Spleen (tissue), 11 donors: ENCODE data around the gene NRCAM. TPM values are rescaled to one million over a fixed set of nuclear protein-coding genes. Genes with fewer than 3 reads are reported as not detected.
A peak's percentile ranks its signal among the peaks of the same experiment; 100 is the strongest.

Experiments used
- DNase-seq: peaks from one replicate; pipeline ENCODE4 v3.0.0-alpha.2; 2020
- H3K27ac ChIP-seq, 8 donors: fragments of 200-600 bp; sonication (generic) in 7 of 8; 1 replicate in 4 of 8; 2 replicates in 4 of 8; pipeline versions ENCODE4 v1.5.0 to v1.8.0; 2016 to 2021; ENCODE audit warnings: inconsistent platforms in 4 of 8, mild to moderate bottlenecking in 4 of 8, moderate library complexity in 1 of 8
- H3K27me3 ChIP-seq, 7 donors: fragments of 200-600 bp; sonication (generic) in 6 of 7; replicated peaks in 1 of 7; 1 replicate in 4 of 7; 2 replicates in 3 of 7; pipeline versions ENCODE4 v1.5.0 to v1.8.0; 2016 to 2021; ENCODE audit warnings: inconsistent platforms in 3 of 7, mild to moderate bottlenecking in 1 of 7
- H3K36me3 ChIP-seq, 6 donors: fragments of 200-600 bp; sonication (generic) in 5 of 6; 1 replicate in 4 of 6; 2 replicates in 2 of 6; pipeline versions ENCODE4 v1.5.0 to v1.8.0; 2016 to 2021; ENCODE audit warnings: inconsistent platforms in 2 of 6
- H3K4me1 ChIP-seq, 6 donors: fragments of 200-600 bp; sonication (generic) in 5 of 6; 1 replicate in 3 of 6; 2 replicates in 3 of 6; pipeline versions ENCODE4 v1.5.0 to v1.8.0; 2016 to 2021; ENCODE audit warnings: inconsistent platforms in 3 of 6
- H3K4me3 ChIP-seq, 8 donors: fragments of 200-600 bp; sonication (generic) in 7 of 8; 1 replicate in 4 of 8; 2 replicates in 4 of 8; pipeline versions ENCODE4 v1.5.0 to v1.8.0; 2016 to 2021; ENCODE audit warnings: inconsistent platforms in 4 of 8, mild to moderate bottlenecking in 4 of 8, moderate library complexity in 2 of 8
- H3K9me3 ChIP-seq, 8 donors: fragments of 200-600 bp; sonication (generic) in 7 of 8; 1 replicate in 4 of 8; 2 replicates in 4 of 8; pipeline versions ENCODE4 v1.5.0 to v1.8.0; 2016 to 2021; ENCODE audit warnings: inconsistent platforms in 4 of 8
- CTCF ChIP-seq, 11 experiments: fragments of 200-600 bp in 7 of 11; fragments of 450-650 bp in 4 of 11; sonication (generic) in 4 of 11; IDR thresholded peaks in 8 of 11; conservative IDR thresholded peaks in 3 of 11; 1 replicate in 7 of 11; 2 replicates in 4 of 11; pipeline versions ENCODE4 v1.4.0 to v1.8.0; 2016 to 2021; ENCODE audit warnings: antibody characterized with exemption in 11 of 11, inconsistent platforms in 4 of 11, mild to moderate bottlenecking in 1 of 11
- POLR2A ChIP-seq, 3 donors: fragments of 450-650 bp; IDR thresholded peaks; one replicate each; pipeline ENCODE4 v1.5.1; 2017; ENCODE audit warnings: antibody characterized with exemption in 3 of 3, mild to moderate bottlenecking in 1 of 3
- POLR2AphosphoS5 ChIP-seq, 3 donors: sonication (generic); formaldehyde crosslinking; IDR thresholded peaks; one replicate each; pipeline ENCODE4 v1.5.1; 2017; ENCODE audit warnings: antibody characterized with exemption in 3 of 3
- WGBS, 5 donors: extraction: QIAGEN DNeasy Blood & Tissue Kit in 3 of 5; methylation state at CpG; one replicate each; pipeline versions ENCODE4 v1.1.5 to v1.1.7; 2013 to 2018; 5-methylcytosine and 5-hydroxymethylcytosine counted together
- intact Hi-C: fragments of 100-400 bp; cut with DNase I; formaldehyde crosslinking; loops from one replicate; pipeline ENCODE4 v1.15.0; 2023; ENCODE audit warnings: low total_unique reads
- polyA plus RNA-seq, 3 donors: library from polyadenylated mRNA; stranded (reverse); fragments of 200-250 nt; gene quantifications; one replicate each; pipeline ENCODE4 v1.2.1, GENCODE V29; 2013
- total RNA-seq, 7 donors: library from RNA; depleted of rRNA in 3 of 7; stranded (reverse); fragments of >200 nt in 3 of 7; fragmentation: NEBNext Ultra II Directional in 4 of 7; extraction: Animal tissue kit (Norgen Biotek cat#: 25700) in 4 of 7; gene quantifications; one replicate each; pipeline versions ENCODE4 v1.1.0 to v1.2.1, GENCODE V29; 2016 to 2021
- donor health status: healthy with polysubstance abuse.
- donor health status: DM: no; HTN: no; CAD: no; lungs with moderate emphysema.
- donor health status: DM: no; HTN: no; CAD: no.
- donor health status: Bipolar disorder and iron deficiency.
- donor health status: healthy.
- donor health status: DM: no; HTN: no; CAD: no.
- donor health status: DM: yes; HTN: yes; CAD: no.

The NRCAM gene
- total and polyA plus RNA-seq, 10 donors = 4.1 to 88.5 (median 15.0) TPM

GRCh38 chr7:108294595-108294994, 161.6 kb downstream of the NRCAM start:
- Histone ChIP-seq H3K36me3 (no peaks in the 10 kb centered on the region), H3K4me3 (no peak overlapping the region), H3K4me1 (peaks cover 10 to 26% (median 16%) of the 10 kb centered on the region in 6 donors), H3K27me3 (no peaks in the 10 kb centered on the region), H3K9me3 (no peaks in the 10 kb centered on the region), H3K27ac (peak overlapping the region in 3 of 8 donors; percentile 52 to 68 (median 65))
- WGBS, 5 donors = 6 to 12% (median 9%) methylated on average over 4 of the region's 4 CpGs
- no peak for TF ChIP-seq POLR2AphosphoS5 (IDR thresholded peaks at IDR 0.05)
- TF ChIP-seq POLR2A (IDR thresholded peaks at IDR 0.05) = no peak
- TF ChIP-seq CTCF (IDR thresholded peaks at IDR 0.05 in 8 of 11, conservative IDR thresholded peaks at IDR 0.05 in 3 of 11) = no peak
- no peak for DNase-seq
- intact Hi-C loops = no loop called here

- H3K4me1 ChIP-seq = peaks cover 10 to 26% (median 16%) of the 10 kb centered on the region in 6 donors
- no peak overlapping the region for H3K4me3 ChIP-seq
- peak overlapping the region in 7 of 8 donors; percentile 34 to 68 (median 58) for H3K27ac ChIP-seq
- DNase-seq = no peak
- H3K36me3 ChIP-seq = no peaks in the 10 kb centered on the region
- no peaks in the 10 kb centered on the region for H3K9me3 ChIP-seq
- 48 to 71% (median 60%) methylated on average over 7 of the region's 7 CpGs for WGBS, 5 donors
- TF ChIP-seq POLR2A (IDR thresholded peaks at IDR 0.05) (no peak), CTCF (IDR thresholded peaks at IDR 0.05 in 8 of 11, conservative IDR thresholded peaks at IDR 0.05 in 3 of 11) (no peak), POLR2AphosphoS5 (IDR thresholded peaks at IDR 0.05) (peak in 1 of 3 donors; percentile 77)
- H3K27me3 ChIP-seq = no peaks in the 10 kb centered on the region
- intact Hi-C loops = no loop called here
Observed at GRCh38 chr7:108293149-108293612, 163.1 kb downstream of the NRCAM start.

GRCh38 chr7:108292541-108292940, 163.7 kb downstream of the NRCAM start:
- H3K36me3 ChIP-seq = no peaks in the 10 kb centered on the region
- no peak for TF ChIP-seq POLR2A (IDR thresholded peaks at IDR 0.05)
- TF ChIP-seq CTCF (IDR thresholded peaks at IDR 0.05 in 8 of 11, conservative IDR thresholded peaks at IDR 0.05 in 3 of 11) = no peak
- TF ChIP-seq POLR2AphosphoS5 (IDR thresholded peaks at IDR 0.05) = no peak
- H3K27me3 ChIP-seq = no peaks in the 10 kb centered on the region
- H3K4me3 ChIP-seq = no peak overlapping the region
- 58 to 88% (median 78%) methylated on average over 3 of the region's 3 CpGs for WGBS, 5 donors
- H3K9me3 ChIP-seq = no peaks in the 10 kb centered on the region
- DNase-seq = no peak
- H3K27ac ChIP-seq = peak overlapping the region in 7 of 8 donors; percentile 34 to 68 (median 58)
- peaks cover 10 to 26% (median 16%) of the 10 kb centered on the region in 6 donors for H3K4me1 ChIP-seq
- intact Hi-C loops = no loop called here

- 84 to 90% (median 87%) methylated on average over 5 of the region's 5 CpGs for WGBS, 5 donors
- peaks cover 10 to 26% (median 16%) of the 10 kb centered on the region in 6 donors for H3K4me1 ChIP-seq
- intact Hi-C loops = no loop called here
- H3K27ac ChIP-seq = peak overlapping the region in 3 of 8 donors; percentile 52 to 68 (median 68)
- H3K4me3 ChIP-seq = no peak overlapping the region
- TF ChIP-seq POLR2AphosphoS5 (IDR thresholded peaks at IDR 0.05) (no peak), CTCF (IDR thresholded peaks at IDR 0.05 in 8 of 11, conservative IDR thresholded peaks at IDR 0.05 in 3 of 11) (no peak), POLR2A (IDR thresholded peaks at IDR 0.05) (no peak)
- no peak for DNase-seq
- H3K9me3 ChIP-seq = no peaks in the 10 kb centered on the region
- no peaks in the 10 kb centered on the region for H3K27me3 ChIP-seq
- H3K36me3 ChIP-seq = no peaks in the 10 kb centered on the region
Observed at GRCh38 chr7:108291791-108292440, 164.3 kb downstream of the NRCAM start.
